Stimulated activated naive CD4-positive, alpha-beta T cell (primary cell): ENCODE measurements around the gene HIF1A.
"Not testable (repeated sequence)": the region's sequence is repeated elsewhere in the genome, so short reads cannot be mapped to it uniquely, and the experiment has no call there.

Experiments used
- DNase-seq, 6 experiments: peaks; one replicate each; lab custom pipeline; 2025; lab: John Stamatoyannopoulos, UW

Gene HIF1A

DNA sequence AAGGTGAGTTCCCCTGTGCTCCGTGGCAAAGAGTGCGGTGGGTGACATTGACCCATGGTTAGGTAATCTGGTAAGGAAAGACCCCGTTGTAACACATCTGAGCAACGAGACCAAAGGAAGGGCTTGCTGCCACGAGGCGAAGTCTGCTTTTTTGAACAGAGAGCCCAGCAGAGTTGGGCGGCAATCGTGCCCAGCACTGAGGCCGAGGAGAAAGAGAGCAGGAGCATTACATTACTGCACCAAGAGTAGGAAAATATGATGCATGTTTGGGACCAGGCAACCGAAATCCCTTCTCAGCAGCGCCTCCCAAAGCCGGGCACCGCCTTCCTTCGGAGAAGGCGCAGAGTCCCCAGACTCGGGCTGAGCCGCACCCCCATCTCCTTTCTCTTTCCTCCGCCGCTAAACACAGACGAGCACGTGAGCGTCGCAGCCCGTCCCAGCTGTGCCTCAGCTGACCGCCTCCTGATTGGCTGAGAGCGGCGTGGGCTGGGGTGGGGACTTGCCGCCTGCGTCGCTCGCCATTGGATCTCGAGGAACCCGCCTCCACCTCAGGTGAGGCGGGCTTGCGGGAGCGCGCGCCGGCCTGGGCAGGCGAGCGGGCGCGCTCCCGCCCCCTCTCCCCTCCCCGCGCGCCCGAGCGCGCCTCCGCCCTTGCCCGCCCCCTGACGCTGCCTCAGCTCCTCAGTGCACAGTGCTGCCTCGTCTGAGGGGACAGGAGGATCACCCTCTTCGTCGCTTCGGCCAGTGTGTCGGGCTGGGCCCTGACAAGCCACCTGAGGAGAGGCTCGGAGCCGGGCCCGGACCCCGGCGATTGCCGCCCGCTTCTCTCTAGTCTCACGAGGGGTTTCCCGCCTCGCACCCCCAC, at the start of gene HIF1A:
Gene HIF1A (plus strand): TSS at position 684 of the 865 bp plus-strand sequence. CDS start 292 bp downstream, outside the sequence.
- DNase-seq: peak; percentile 88 to 96 (median 95)

DNA sequence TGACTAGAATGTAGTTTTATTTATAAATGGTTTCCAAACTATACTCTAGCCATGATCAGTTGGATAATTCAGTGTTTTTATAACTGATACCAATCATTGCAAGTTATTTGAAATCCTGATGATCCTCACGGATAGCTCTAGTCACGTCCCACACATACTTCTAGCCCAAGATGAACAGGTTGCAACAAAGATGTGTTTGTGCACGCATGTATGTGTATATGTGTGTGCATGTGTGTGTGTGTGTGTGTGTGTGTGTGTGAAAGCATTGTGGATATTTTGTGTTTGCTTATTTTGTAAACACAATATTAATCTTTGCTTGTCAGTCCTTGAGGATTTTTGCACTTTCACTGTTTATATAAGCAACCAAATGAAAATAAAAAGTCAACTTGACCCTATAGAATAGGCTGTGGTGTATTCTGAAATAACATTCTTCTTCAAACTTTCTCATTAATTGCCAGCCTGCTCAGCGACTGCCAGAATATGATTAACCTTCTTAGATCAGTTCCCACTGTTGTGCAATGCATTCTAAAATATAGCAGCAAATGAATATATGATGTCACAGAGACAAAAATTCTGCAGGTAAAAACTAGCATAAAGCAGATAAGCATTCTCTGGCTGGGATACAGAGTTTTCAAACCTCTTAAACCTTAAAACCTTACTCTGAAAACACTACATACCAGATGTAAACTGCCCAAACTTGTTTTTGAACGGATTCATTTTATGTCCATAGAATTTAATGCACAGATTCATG, 48.8 kb upstream of the HIF1A start:
- DNase-seq: no peak

DNA sequence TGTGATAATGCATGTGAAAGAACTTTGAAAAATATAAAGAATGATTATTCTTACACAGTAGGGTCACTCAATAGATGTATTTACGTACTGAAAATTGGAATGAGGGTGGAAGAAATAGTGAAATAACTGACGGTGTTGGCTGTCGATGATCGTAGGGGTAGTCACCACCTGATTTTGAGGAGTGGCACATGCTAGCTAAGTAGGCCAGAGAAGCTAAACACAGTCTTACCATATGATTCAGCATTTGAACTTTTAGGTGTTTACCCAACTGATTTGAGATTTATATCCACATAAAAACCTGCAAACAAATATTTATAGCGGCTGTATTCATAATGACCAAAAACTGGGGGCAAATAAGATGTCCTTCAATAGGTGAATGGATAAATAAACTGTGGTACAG, 47.6 kb upstream of the HIF1A start:
- no peak for DNase-seq

DNA sequence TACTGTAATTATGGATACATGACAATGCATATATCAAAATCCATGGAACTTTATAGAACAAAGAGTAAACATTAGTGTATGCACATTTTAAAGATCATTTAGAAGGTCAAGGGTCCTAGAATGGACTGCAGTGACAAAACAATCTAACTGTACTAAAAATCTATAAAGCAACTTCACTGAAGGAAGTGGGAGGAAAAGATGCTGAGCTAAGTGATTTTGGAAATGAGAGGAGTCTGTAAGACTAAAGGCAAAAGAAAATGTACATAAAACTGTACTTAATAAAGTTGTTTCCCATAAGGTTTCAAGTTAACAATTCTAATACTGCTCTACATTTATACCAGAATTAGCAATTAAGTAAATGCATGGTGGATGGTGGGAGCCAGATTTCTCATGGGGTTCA, 46.9 kb upstream of the HIF1A start:
- no peak for DNase-seq

DNA sequence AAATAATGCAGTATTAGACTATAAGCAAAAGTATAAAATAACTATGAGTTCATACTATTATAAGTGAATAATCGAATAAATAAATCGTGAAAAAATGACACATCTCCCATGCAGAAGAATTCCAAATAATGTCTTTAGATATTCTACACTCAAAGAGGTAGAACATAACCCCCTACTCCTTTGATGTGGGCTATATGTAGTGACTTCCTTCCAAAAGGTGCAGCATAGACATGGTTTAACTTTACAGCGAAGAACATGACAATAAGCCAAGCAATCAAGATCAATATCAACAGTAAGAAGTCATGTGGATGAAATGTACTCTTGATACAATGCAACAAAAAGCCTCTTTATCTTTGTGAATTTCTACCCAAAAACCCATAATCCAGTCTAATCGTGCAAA, 46.0 kb upstream of the HIF1A start:
- DNase-seq: peak in 3 of 6 experiments; percentile 34 to 61 (median 51)

DNA sequence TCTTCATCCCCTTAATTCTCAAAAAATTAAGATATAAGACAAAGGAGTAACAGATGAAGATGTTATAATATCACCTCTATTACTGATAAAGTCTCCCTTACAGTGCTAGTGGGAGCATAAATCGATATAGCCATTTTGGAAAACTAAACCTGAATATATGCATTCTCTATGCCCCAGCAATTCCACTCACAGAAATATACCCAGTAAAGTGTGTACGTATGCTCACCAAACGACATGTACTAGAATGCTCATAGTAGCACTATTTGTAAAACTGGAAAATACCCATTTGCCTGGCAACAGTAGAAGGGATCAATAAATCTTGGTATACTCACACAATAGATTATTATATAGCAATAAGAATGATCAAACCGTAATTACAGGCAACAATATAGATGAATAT, 44.0 kb upstream of the HIF1A start:
- DNase-seq: no peak

DNA sequence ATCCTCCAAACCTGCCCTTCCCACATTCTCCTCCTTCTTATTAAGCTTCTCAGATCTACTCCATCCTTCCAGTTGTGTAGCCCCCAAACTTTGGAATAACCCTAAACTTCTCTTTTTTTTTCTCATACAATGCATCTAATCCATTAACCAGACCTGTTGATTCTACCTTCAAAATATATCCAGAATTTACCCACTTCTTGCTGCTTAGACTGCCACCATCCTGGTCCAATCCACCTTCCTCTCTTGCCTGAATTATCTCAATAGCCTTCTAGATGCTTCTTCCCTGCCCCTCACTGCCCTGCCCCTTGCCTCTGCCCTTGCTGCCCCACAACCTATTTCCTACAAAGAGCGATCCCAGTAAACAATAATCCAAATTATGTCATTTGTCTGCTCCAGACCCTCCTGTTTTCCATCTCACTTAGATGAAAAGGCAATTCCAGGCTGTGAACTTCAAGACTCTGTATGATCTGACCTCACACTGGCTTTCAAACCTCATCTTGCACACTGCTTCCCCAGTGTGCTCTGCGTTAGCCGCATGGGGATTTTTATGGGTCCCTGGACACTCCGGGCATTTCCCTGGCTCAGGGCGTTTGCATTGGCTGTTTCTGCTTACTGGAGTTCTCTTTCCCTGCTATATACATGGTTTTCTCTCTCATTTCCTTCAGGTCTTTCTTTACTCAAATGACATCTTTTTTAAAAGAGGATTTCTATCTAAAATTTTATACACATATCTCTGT, 42.6 kb upstream of the HIF1A start:
- no peak for DNase-seq

DNA sequence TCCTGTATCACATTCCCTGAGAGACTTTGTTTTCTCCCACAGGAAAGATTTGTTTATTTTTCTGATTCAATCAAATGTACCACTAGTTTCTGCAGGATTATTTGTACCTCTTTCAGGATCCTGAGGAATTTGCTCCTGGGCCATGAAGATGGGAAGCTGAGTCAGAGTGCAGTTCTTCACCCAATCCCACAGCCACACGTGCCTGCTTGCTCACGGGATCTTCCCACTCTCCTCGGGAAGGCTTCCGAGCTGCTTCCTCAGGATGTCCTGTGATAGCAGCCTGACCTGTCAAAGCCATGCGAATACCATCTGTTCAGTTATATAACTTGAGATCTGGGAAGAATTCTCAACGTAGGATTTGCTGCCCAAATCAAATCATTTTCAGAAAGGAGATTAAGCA, 41.8 kb upstream of the HIF1A start:
- DNase-seq: no peak

DNA sequence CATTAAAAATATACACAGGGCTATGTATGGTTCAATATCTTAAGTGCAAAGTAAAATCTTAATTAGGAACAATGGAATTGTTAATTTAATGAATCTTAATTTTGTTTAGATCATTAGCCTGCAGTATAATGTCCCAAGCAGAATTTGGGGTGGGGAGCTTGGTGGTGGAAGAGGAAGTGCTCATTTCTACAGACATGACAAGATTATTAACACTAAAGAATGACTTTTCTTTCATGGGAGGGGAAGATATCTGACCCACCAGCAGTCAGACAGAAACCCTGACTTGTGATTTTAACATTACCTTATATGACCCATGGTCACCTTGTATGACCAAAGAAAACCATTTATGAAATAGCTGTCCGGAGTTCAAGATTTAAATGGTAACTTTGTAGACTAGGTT, 41.3 kb upstream of the HIF1A start:
- no peak for DNase-seq

DNA sequence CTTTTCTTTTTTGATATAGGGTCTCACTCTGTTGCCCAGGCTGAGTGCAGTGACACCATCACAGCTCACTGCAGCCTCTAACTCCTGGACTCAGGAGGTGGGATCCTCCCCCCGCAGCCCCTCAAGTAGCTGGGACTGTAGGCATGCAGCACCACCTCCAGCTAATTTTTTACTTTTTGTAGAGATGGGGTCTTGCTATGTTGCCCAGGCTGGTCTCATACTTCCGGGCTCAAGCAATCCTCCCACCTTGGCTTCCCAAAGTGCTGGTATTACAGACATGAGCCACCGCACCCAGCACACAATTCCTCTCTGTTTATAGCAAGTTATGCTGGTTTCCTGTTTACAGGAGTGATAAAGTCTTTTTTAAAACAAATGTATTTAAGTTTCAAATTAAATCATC, 39.5 kb upstream of the HIF1A start:
- no peak for DNase-seq

DNA sequence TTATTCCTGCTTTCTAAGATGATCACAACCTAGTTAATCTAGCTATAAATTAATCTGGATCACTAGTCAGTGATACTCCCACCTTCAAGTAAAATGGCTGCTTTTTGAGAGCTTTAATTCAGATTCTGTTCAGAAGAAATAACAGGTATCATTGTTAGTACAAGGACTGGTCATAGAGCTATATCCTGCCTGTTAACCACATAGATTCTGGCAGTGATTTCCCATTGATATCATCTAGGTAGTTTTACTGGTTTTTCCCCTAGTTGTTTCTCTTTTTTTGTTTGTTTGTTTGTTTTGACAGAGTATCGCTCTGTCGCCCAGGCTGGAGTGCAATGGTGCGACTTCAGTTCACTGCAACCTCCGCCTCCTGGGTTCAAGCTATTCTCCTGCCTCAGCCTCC, 39.0 kb upstream of the HIF1A start:
- no peak for DNase-seq

DNA sequence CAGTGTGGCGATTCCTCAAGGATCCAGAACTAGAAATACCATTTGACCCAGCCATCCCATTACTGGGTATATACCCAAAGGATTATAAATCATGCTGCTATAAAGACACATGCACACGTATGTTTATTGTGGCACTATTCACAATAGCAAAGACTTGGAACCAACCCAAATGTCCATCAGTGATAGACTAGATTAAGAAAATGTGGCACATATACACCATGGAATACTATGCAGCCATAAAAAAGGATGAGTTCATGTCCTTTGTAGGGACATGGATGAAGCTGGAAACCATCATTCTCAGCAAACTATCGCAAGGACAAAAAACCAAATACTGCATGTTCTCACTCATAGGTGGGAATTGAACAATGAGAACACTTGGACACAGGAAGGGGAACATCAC, 37.2 kb upstream of the HIF1A start:
- not testable (repeated sequence) for DNase-seq

DNA sequence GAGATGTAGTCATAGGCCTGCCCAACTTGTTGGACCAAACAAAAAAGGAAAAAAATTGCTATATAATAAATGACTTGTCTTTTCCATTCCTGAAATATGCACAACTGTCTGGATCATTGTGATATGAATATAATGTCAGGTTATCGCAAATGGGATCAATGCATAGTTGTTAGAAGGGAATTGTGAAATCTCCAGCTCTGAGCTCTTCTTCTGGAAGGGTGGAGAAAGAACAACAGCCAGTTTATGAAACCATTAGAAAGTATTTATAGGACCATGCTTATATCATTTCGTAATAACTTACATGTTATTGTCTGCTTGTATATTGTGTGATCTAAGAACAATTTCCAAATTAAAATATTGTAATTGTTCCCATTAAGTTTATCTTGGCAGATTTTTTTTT, 35.7 kb upstream of the HIF1A start:
- no peak for DNase-seq

DNA sequence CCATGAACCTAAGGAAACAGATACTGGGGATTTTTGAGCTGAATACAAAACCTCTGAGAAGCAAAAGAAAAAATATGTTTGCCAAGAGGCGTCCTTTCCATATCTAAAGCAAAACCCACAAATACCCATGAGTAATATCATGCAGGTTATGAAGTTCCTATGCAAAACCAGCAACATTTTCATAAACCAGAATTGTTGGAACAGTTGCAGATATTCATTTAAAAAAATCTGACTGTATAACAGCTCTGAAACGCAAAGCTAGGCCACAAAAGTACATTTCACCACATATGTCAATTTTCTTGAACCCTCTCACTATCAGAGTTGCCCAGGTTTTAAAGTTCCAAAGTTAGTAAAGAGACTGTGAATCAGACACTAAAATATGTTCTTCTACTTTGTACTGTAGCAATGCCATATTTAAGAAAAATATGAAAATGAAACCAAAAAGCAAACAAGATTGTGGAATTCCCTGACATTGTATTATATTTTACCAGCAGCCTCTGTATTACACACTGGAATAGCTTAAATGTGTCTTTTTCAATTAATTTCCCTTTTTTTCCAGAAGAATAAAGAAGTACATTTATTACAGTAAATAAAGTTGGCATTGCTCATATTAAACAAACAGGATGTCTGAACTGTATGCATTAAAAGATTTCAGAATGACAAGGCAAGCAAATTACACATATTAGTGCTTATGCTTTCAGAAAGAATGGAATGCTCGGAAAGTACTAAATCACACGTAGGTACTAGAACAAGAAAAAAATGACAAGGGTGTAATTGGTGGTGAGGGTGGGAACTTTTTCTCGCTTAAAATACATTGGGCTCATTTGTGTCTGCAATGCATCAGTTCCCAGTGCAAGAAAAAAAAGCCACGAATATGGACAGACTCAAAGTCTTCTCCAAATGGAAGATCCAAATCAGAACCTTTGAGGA, 33.6 kb upstream of the HIF1A start:
- peak in 2 of 6 experiments; percentile 3 to 43 for DNase-seq

DNA sequence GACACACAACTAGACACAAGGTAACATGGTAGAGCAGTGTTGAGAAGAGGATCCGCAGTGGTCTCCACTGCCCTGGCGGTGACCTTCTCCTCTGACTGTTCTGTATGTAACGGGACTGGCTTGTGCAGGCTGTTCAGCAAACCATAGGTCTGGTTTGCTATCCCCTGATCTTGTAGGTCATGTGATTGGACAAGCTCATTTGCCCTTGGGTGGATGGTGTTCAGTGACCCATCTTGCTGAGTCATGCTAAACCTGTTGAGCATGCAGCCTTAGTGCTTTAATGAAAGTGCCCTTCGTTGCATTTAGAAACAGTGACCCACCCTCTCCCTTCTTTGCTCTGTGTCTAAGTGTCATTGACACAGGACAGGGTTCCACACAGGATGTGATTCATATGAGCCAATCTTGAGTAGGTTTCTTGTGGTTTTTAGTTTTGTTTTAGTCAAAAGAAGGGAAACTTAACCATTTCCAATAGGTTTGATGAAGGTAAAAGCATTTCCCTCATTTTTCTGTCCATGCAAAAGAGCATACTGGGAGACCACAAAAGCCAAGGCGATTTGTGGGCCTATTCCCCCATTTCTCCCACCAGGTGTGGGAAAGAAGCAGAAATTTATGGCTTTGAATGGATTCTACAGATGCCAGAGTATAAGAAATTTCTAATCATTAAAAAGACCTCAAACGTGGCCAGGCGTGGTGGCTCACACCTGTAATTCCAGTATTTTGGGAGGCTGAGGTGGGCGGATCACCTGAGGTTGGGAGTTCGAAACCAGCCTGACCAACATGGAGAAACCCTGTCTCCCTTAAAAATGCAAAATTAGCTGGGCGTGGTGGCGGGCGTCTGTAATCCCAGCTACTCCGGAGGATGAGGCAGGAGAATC, 32.6 kb upstream of the HIF1A start:
- DNase-seq: peak in 5 of 6 experiments; percentile 5 to 43 (median 32)

DNA sequence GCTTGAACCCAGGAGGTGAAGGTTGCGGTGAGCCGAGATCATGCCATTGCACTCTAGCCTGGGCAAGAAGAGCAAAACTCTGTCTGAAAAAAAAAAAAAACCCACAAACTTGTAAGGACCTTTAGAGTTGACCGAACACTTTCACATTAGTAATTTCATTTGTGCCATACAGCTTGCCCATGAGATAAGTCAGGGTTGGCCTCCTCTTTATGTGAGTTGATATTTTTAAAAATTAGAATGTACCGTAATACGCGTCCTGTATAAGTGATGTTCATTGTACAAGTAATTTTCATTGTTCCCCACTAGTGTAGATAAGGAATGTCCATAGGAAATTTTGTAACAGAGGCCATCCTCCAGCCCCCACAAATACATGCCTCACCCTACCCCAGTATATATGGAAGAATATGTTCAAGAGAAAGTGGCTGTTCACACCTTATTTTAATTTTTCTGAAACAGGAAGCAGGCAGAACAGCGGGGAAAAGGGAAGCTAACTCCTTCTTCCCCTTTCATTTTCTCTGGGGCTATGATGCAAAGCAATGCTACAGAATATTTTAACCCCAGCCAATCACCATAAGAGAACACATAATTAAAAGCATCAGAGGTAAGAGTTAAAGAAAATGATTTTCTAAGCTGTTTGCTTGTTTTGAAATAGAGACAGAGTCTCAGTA, 31.9 kb upstream of the HIF1A start:
- DNase-seq: no peak

DNA sequence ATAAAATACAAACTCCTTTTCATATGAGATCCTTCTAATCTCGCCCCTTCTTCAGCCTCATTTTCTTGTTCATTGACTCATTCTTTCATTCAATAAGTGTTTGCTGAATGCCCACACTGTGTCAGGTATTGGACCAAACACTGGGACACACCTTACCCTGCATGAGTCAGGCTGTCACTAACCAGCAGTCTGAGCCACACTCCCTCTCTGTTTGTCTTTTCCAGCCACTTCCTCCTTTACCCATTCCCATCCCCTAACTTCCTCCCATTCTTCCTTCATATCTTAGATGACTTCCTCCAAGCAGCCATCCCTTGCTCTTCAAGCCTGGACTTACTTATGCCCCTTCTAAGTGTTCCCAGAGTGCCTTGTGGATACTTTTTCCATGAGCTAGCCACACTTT, 27.0 kb upstream of the HIF1A start:
- DNase-seq: no peak

DNA sequence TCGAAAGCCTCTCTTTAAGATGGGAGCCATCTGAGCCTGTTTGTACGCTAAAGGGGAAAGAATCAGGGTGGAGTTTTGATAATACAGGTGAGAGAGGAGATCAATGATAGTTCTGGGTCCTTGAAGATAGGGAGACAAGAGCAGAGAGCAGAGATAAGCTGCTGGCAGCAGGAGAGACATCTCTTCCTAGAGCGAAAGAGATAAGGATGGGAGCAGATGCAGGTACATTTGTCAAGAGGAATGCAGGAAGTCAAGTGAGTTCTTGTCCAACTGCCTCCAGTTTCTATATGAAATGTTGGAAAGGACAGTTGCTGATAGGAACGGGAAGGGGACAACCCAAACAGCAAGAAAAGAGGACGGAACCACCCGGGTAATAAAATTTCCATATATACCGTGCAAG, 24.7 kb upstream of the HIF1A start:
- DNase-seq: no peak

DNA sequence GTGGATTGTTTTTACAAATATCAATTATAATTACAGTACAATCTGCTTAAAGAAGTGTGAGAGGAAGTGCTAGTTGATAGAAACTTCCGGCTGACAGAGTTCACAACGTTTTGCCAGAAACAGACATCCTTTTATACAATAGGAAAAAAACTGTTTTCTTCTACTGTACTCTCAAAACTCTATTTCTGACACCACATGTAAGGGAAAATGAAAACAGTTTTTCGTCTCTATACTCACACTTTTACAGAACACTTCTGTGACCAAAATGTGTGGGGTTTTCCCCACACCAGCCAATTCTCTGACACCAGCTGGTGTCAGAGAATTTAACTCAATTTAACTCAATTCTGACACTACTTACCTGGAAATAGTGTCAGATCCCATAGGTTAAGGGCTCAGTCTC, 24.2 kb upstream of the HIF1A start:
- peak in 5 of 6 experiments; percentile 24 to 82 (median 78) for DNase-seq

DNA sequence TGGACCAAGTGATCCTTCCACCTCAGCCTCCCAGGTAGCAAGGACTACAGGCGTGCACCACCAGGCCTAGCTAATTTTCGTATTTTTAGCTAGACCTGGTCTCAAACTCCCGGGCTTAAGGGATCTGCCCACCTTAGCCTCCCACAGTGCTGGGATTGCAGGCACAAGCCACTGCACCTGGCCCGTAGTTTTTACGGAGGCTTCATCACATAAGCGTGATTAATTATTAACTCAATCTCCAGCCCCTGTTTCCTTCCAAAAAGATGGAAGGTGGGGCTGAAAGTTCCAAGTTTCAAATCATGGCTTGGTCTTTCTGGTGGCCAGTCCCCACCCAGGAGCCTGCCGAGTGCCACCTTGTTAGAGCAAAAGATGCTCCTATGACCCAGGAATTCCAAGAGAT, 22.5 kb upstream of the HIF1A start:
- DNase-seq: no peak
